Measurements from ENCODE around the gene SLC26A9.

SLC26A9 gene

GRCh38 chr1:205972491-205973168, 29.4 kb upstream of the SLC26A9 start:
- DNase-seq: no peak

GRCh38 chr1:205972081-205972480, 28.8 kb upstream of the SLC26A9 start:
- no peak for DNase-seq

- DNase-seq: no peak
Measured at GRCh38 chr1:205971082-205971481, 27.8 kb upstream of the SLC26A9 start.

- DNase-seq: no peak
Measured at GRCh38 chr1:205970486-205970885, 27.2 kb upstream of the SLC26A9 start.

GRCh38 chr1:205969229-205969628, 26.0 kb upstream of the SLC26A9 start:
- no peak for DNase-seq

DNA sequence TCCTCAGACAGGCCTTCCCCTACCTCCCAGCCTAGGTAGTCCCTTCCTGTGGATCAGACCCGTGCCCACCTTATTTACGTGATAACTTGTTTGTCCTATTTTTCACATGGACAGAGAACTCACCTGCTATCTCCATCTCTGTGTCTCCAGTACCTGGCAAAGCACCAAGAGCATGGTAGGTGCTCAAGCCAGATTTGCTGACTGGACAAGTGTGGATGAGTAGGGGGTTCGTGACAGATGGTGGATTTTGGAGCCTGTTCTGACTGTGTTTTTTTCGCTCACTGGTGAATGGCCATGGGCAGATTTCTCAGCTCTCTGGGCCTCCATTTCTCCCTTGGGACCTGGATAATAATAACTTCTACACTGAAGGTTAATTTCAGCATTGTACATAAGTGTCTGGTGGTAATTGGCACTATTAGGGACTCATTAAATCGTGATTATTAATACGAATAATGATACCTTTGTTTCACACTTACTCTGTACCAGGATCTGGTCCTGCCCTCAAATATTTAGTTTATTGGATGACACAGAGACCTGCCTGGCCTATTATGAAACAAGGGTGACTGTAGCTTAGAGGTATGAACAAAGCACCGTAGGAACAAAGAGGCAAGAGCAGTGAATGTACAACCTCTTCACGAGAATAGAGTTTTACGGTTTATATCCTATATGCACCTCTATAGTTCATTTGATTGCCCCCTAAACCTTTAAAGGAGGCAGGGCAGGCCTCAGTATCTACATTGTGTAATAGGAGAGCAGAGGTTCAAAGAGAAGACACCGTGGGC, 24.5 kb upstream of the SLC26A9 start:
- no peak for DNase-seq

DNA sequence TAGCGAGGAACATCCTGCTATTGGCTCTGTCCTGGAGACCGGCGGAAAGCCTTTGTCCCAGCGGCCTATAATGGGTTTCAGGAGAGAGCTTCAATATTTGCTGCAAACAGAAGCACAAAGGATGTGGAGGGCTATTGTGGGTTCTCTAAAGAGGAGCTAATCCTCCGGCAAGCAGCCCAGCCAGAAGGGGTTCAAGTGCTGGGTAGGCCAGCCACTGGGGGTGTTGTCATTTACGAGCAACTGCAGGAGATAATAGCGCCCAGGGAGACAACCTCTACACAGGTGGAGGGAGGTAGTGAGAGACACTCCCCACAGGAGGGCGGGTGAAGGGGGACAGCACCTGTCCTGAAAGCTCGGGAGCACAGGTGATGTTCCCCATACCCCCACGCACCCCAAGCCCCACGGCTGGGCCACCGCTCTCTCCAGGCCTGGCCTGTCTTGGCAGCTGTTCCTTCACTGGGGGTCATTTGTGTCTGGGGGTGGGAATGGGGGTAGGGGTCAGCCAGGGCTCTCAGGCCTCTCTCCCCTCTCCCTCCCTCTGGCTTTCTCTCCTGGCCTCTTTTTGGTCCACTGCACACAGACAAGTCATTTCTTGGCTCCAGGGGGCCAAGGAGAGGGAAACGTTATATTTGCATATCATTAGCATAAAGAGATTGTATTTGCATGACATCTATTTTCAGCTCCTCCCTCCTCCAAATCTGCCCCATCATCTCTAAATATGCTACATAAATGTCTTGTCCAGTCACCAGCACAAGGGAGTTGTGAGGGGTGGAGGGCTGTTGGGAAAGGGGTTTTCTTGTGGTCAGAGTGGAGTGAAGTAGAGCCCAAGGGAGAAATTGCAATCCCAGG, 22.0 kb upstream of the SLC26A9 start:
- DNase-seq: no peak

- no peak for DNase-seq
Measured at GRCh38 chr1:205963352-205964155, 20.3 kb upstream of the SLC26A9 start.

DNA sequence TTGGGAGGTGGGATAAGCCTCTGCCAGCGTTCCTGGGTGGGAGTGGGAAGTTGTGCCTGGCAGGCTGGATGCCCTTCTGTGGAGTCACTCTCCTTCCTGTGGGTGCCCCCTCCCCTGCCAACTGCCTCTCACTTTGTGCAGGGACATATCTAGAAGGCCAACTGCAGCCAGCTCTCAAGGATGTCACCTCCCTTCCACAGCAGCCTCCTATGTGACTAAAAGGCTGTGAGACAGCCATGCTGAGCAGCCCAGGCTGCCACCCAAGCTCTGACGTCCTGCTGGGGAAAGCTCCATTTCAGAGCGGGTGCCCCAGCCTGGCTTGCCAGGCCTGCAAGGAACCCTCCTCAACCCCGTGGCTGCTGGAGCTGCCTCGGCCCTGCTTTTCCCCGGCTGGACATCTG, 19.6 kb upstream of the SLC26A9 start:
- no peak for DNase-seq

DNA sequence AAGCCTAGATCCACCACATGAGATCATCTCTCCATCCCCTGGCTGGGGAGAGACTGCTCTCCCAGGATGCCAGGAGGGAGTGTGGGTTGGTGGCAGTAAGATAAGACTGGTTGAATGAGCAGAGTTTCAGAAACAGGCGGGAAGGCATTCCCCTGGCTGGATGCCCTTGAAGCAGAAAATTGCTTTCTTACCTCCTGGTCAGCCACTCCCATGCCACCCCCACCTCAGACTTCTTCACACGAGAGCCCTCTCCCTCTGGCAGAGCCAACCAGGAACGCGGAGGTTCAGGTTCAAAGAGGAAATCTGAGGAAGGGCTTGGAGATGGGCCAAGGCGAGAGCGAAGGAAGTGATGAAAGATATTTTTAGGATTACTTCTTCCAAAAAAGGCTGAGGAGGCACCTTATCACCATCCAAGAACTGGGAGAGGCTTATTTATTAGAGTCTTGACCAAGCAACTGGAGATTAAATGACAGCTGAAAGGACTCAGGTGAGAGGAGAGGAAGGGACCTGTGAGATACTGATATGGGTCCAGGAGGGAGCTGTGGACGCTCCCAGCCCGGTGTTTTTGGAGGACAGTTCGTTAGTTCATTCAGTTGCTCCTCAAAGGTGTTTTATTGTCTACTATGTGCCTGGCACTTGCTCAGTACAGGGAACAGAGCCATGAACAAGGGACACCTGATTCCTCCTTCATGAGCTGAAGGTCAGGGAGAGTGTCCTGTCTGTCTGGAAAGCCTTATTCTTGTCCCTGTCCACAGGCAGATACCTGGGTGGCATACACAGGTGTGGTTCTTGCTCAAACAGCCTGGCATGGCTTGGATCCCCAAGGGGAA, 18.9 kb upstream of the SLC26A9 start:
- no peak for DNase-seq

DNA sequence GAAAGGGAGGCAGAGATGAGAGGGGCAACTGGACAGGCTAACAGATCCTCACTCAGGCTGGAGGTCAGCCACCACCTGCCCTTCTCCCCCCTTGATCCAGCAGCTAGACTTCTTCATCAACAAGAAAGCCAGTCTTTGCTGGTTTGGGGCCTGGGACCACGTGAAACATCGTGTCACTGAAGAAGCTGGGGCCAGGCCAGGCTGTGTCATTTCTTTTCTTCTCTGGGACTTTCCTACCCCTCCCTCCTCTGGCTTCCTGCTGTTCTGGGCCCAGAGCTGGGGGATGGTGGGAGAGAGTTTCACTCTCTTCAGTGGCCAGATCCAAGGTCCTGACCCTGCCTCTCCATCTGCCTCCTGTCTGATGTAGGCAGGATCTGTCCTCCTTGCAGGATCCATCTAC, 18.1 kb upstream of the SLC26A9 start:
- no peak for DNase-seq

GRCh38 chr1:205959789-205960188, 16.5 kb upstream of the SLC26A9 start:
- no peak for DNase-seq

GRCh38 chr1:205955499-205955898, 12.2 kb upstream of the SLC26A9 start:
- DNase-seq: no peak

GRCh38 chr1:205954819-205955404, 11.7 kb upstream of the SLC26A9 start:
- DNase-seq: no peak

DNA sequence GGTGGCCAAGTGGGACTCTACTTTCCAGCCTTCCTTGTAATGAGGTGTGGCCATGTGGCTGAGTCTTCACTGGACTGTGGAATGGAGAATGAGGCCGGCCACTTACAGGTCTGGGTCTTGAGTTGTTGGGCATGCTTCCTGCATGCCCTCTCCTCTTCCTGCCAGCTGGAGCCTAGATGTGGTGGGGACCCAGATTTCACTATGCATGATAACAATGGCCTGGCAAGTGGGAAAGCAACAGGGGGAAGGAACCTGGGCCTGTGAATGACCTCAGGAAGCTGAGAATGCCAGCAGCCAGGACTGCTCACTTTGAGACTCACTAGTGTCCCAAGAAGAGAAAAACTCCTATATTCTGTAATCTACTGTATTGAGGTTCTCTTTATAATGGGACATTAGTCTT, 8.5 kb upstream of the SLC26A9 start:
- DNase-seq: no peak

DNA sequence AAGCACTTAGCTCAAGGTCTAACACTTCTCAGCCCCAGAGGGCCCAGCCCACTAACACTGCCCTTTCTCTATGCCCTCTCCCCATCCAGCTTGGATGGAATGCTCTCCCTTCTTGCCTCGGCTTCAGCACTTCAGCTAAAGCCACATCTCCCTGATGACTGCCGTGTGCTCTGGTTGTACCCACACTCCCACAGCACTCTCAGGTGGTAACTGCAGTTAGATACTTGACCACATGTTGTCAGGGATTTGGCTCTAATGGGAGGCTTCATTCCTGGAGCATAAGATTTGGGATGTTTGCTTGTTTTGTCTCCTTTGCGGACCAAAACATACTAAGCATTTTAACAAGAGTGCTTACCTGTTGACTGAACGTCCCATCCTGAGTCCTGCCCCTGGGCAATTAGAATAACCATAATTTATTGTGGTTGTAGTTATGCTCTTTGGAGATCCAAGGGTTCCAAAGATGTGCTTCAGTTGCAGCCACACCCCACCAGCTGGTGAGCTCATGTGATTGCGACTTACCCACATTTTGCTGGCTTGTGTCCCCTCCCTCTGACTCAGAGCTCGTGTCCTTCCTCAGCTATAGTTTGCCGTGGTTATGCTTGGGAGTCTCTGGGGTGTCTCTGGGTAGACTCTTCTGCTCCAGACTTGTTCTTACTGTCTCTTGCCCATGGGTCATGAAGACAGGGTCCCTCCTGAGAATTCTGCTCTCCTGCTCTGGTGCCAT, 7.7 kb upstream of the SLC26A9 start:
- DNase-seq: no peak

- DNase-seq: no peak
Measured at GRCh38 chr1:205950280-205950679, 7.0 kb upstream of the SLC26A9 start.

- no peak for DNase-seq
Measured at GRCh38 chr1:205949753-205950152, 6.5 kb upstream of the SLC26A9 start.

GRCh38 chr1:205948886-205949285, 5.6 kb upstream of the SLC26A9 start:
- no peak for DNase-seq

DNA sequence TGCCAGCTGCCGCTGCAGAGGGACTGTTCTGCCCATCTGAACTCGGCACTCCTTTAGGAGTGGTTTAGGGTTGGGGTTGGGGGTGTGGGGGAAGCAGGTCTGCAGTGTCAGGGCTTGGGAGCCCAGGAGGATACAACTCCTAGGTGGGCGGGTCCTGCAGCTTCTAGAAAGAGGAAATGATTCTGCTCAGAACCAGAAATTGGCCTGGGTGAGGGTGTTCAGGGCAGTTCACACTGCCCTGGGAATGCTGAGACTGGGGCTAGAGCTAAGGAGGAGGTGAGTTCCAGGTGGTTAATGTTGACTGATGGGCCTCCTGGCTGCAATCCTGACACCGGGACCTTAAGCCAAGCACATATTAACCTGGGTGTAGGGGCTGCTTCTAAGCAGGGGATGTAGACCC, 4.8 kb upstream of the SLC26A9 start:
- DNase-seq: no peak

DNA sequence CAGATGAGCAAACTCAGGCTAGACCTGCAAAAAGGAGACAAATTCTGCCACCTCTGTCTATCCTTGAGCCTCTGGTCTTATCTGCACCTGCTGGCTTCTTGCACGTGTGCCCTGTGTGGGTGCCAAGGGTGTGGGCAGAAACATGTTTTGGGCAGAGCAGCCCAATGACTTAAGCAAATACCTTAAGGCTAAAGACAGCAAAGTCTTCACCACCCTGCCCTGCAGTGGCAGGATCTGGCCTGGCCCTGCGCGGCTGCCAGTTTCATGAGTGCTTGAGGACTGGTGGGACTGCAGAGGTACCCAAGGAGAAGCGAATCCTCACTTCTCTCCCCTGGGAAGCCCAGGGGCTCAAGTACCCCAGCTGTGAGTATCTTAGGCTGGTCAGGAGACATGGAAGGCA, 3.8 kb upstream of the SLC26A9 start:
- no peak for DNase-seq

All from activated T-cell treated with anti-CD3 and anti-CD28 coated beads for 4 hours (primary cell).